Measurements from ENCODE around the gene TENM4. TPM values are rescaled to one million over a fixed set of nuclear protein-coding genes. Genes with fewer than 3 reads are reported as not detected.
"Not testable (repeated sequence)": the region's sequence is repeated elsewhere in the genome, so short reads cannot be mapped to it uniquely, and the experiment has no call there.

TENM4 gene
- total and polyA plus RNA-seq, 10 of the 15 experiments (the other 5 are each of a cell fraction or from before 2014, with no cell fraction given): 0.03 to 0.12 (median 0.06) TPM; not detected in 7

- Histone ChIP-seq H3K4me3 (no peak overlapping the region), H3K9ac (ENCODE audit: control insufficient read depth, insufficient read depth, low read length) (no peak overlapping the region), H3K79me2 (ENCODE audit: control insufficient read depth, insufficient read depth, low read length) (no peaks in the 10 kb centered on the region), H3K9me3 (replicated peaks; ENCODE audit: control insufficient read depth, insufficient read depth, low read length) (no peaks in the 10 kb centered on the region), H2AFZ (ENCODE audit: control insufficient read depth, low read depth, low read length) (no peak overlapping the region), H3K4me2 (ENCODE audit: control insufficient read depth, insufficient read depth) (no peak overlapping the region), H3K4me1 (ENCODE audit: control insufficient read depth, insufficient read depth, low read length) (no peaks in the 10 kb centered on the region), H3K27ac (ENCODE audit: control insufficient read depth, insufficient read depth) (no peak overlapping the region), H3K27me3 (replicated peaks in 1 of 2; ENCODE audit: control insufficient read depth in 2 of 2, insufficient read depth in 2 of 2, low read length in 1 of 2) (peaks cover 0 to 2% of the 10 kb centered on the region in 2 experiments; a peak in 2 of 4 replicates), H4K20me1 (ENCODE audit: control insufficient read depth, insufficient read depth) (no peaks in the 10 kb centered on the region), H3K36me3 (ENCODE audit: control insufficient read depth in 2 of 2, insufficient read depth in 2 of 2, low read length in 1 of 2) (no peaks in the 10 kb centered on the region)
- RAD21 ChIA-PET (ENCODE audit: unreplicated experiment): no interaction called here
- ATAC-seq (no peak), DNase-seq (ENCODE audit: low read depth, low spot score) (no peak), FAIRE-seq (no peak)
- POLR2A ChIA-PET: no interaction called here
- WGBS (ENCODE audit: insufficient coverage, insufficient replicate concordance, low lambda C conversion rate, missing lambda C conversion rate): 47% methylated on average over 1 of the region's 1 CpG
- TF ChIP-seq NFYB (IDR thresholded peaks at IDR 0.05; ENCODE audit: insufficient read depth, low read depth, low read length) (no peak), NBN (IDR thresholded peaks at IDR 0.05) (no peak), RAD51 (IDR thresholded peaks at IDR 0.05) (no peak), E2F4 (IDR thresholded peaks at IDR 0.05; ENCODE audit: low read depth, low read length) (no peak), RUNX3 (IDR thresholded peaks at IDR 0.05; ENCODE audit: low read length) (no peak), ZSCAN29 (IDR thresholded peaks at IDR 0.05) (no peak)
- TF ChIP-seq, protein P1, sequence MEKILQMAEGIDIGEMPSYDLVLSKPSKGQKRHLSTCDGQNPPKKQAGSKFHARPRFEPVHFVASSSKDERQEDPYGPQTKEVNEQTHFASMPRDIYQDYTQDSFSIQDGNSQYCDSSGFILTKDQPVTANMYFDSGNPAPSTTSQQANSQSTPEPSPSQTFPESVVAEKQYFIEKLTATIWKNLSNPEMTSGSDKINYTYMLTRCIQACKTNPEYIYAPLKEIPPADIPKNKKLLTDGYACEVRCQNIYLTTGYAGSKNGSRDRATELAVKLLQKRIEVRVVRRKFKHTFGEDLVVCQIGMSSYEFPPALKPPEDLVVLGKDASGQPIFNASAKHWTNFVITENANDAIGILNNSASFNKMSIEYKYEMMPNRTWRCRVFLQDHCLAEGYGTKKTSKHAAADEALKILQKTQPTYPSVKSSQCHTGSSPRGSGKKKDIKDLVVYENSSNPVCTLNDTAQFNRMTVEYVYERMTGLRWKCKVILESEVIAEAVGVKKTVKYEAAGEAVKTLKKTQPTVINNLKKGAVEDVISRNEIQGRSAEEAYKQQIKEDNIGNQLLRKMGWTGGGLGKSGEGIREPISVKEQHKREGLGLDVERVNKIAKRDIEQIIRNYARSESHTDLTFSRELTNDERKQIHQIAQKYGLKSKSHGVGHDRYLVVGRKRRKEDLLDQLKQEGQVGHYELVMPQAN (conservative IDR thresholded peaks at IDR 0.05): no peak
- CTCF ChIA-PET: no interaction called here
- SMC1A ChIA-PET (ENCODE audit: uncharacterized antibody, unreplicated experiment): interaction anchor here (1.0 kb wide), 1 partner anchor 10 kb away, joined by 3 read pairs; no protein-coding TSS in a partner anchor
- no TSS peak for BruUV-seq (replicated peaks)
- intact Hi-C loops (cut with micrococcal nuclease; ENCODE audit: unreplicated experiment): no loop called here
- in situ Hi-C loops (cut with MboI): no loop called here
Observed at GRCh38 chr11:78828676-78829075, 612.2 kb downstream of the TENM4 start.

DNA sequence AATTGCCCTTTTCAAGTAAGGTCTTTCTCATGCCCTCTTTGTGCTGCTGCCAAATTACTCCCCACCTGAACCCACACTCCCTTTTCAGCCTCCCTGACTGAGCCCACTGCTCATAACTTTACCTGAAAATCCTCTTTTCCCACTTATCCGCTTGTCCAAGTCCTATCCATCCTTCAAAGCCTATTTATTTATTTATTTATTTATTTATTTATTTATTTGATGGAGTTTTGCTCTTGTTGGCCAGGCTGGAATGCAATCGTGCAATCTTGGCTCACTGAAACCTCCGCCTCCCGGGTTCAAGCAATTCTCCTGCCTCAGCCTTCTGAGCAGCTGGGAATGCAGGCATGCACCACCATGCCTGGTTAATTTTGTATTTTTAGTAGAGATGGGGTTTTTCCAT lies 613.5 kb downstream of the TENM4 start:
- SMC1A ChIA-PET (ENCODE audit: uncharacterized antibody, unreplicated experiment); intact Hi-C loops (cut with micrococcal nuclease; ENCODE audit: unreplicated experiment); RAD21 ChIA-PET (ENCODE audit: unreplicated experiment); H3K27ac ChIP-seq (ENCODE audit: control insufficient read depth, insufficient read depth); H3K79me2 ChIP-seq (ENCODE audit: control insufficient read depth, insufficient read depth, low read length); H3K4me2 ChIP-seq (ENCODE audit: control insufficient read depth, insufficient read depth); BruUV-seq (replicated peaks); H3K27me3 ChIP-seq (replicated peaks in 1 of 2; ENCODE audit: control insufficient read depth in 2 of 2, insufficient read depth in 2 of 2, low read length in 1 of 2); H3K4me1 ChIP-seq (ENCODE audit: control insufficient read depth, insufficient read depth, low read length); H3K9ac ChIP-seq (ENCODE audit: control insufficient read depth, insufficient read depth, low read length); H3K4me3 ChIP-seq; H4K20me1 ChIP-seq (ENCODE audit: control insufficient read depth, insufficient read depth); DNase-seq (ENCODE audit: low read depth, low spot score); H3K9me3 ChIP-seq (replicated peaks; ENCODE audit: control insufficient read depth, insufficient read depth, low read length); FAIRE-seq; H3K36me3 ChIP-seq (ENCODE audit: control insufficient read depth in 2 of 2, insufficient read depth in 2 of 2, low read length in 1 of 2); in situ Hi-C loops (cut with MboI); POLR2A ChIA-PET; H2AFZ ChIP-seq (ENCODE audit: control insufficient read depth, low read depth, low read length); CTCF ChIA-PET; ATAC-seq: not testable (repeated sequence)
- WGBS (ENCODE audit: insufficient coverage, insufficient replicate concordance, low lambda C conversion rate, missing lambda C conversion rate): 59% methylated on average over 4 of the region's 4 CpGs
